Epithelial cell of prostate (primary cell): Measurements from ENCODE around the gene GHRH.

Experiments
- DNase-seq: peaks from one replicate; pipeline ENCODE4 v3.0.0-alpha.2; 2011; ENCODE audit warnings: low read depth, low spot score
- H3K27ac ChIP-seq: fragments of 450-650 bp; 2 replicates; pipeline ENCODE4 v1.5.1; 2017; ENCODE audit warnings: mild to moderate bottlenecking

Gene GHRH

DNA sequence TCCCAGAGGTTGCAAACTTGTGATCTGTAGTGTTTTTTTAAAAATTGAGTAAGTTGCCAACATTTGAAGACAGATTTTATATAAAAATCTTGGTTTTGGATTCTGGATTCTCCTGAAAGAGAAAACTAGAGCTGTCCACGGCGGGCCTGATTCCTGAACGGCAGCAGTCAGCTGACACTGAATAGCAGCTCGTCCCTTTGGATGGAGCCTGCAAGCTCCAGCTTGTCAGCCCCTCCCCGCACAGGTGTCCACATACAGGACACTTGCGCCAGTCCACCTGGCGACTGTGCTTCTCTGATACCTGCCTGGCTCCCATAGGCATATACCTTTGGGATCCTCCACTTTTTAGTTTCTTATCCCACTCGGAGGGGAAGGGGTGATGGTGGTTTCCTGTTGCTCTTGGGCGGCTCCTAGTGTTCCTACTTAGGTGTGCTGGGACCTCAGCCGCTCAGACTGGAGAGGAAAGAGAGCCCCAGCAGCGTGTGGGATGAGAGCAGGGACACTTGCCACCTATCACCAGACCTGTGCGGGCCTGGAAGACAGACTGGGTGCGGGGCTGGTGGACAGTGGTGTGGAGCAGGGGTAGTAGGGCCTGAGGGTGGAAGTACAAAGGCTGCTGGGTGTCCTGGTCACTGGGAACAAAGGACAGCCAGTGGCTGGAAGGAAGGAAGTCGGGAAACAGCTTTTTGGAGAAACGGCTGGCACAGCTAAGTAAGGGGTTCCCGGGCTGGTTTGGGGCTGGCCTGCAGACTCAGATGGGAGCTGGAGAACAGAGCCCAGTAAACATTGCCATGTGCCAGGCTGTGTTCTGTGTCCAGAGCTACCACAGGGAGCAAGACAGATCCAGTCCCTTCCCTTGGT lies 18.3 kb downstream of the GHRH start:
- DNase-seq: no peak
- H3K27ac ChIP-seq: no peak overlapping the region

- no peak for DNase-seq
- H3K27ac ChIP-seq: no peak overlapping the region
Observed at GRCh38 chr20:37242503-37242902, 19.1 kb downstream of the GHRH start.

- no peak for DNase-seq
- H3K27ac ChIP-seq: no peak overlapping the region
Observed at GRCh38 chr20:37240337-37241067, 21.1 kb downstream of the GHRH start.

- no peak overlapping the region for H3K27ac ChIP-seq
- no peak for DNase-seq
Observed at GRCh38 chr20:37238935-37239451, 22.6 kb downstream of the GHRH start.

DNA sequence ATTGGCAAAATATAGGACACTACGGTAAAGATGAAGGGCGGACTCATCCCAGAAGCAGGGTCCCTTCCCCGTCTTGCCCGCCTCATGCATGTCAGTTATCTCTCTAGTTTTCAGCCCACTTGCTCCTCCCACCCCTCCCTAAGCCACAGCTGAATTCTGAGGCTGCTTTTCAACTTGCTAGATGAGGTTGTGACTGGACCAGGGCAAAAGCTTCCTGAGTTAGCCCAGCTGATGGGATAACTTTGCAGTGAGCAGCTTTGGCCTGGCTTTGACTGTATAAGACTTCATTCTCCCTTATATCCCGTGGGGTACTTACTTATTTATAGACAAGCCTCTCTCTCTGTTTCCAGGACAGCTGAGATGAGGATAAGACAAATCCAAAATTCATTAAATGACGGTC lies 23.2 kb downstream of the GHRH start:
- no peak for DNase-seq
- no peak overlapping the region for H3K27ac ChIP-seq

- DNase-seq: no peak
- no peak overlapping the region for H3K27ac ChIP-seq
Observed at GRCh38 chr20:37237656-37238055, 24.0 kb downstream of the GHRH start.

DNA sequence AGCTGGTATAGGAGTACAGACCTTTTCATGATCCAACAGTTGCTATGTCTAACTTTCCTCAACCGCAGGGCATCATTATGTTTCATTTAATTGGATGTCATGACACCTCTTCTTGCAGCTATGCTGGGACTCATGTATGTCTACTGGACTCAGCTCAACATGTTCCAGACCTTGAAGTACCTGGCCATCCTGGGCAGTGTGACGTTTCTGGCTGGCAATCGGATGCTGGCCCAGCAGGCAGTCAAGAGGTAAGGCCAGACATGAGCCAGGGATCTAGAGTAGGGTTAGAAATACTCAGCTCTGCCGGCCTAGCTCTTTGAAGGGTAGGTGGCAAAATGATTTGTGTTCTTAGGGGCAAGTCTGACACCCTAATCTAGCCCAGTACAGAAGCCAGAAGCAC lies 25.2 kb downstream of the GHRH start:
- DNase-seq: no peak
- no peak overlapping the region for H3K27ac ChIP-seq

GRCh38 chr20:37235065-37235464 lies 26.5 kb downstream of the GHRH start:
- H3K27ac ChIP-seq: no peak overlapping the region
- DNase-seq: no peak

DNA sequence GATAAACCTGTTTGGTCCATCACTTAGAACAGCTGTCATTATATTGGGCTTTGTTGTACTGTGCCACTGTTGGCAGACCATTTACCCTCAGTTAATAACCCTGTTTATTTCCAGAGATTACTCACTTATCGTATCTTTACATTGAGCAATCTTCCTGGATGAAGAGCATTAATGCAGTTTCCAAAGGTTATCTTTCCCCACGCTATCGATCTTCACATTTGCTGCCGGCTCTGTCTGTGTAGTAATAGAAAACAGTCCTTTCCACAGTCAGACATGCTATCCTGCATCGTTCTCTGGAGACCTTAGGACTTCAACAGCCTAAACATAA lies 27.4 kb downstream of the GHRH start:
- H3K27ac ChIP-seq: no peak overlapping the region
- DNase-seq: no peak

GRCh38 chr20:37233548-37234253 lies 27.9 kb downstream of the GHRH start:
- DNase-seq: no peak
- H3K27ac ChIP-seq: no peak overlapping the region

DNA sequence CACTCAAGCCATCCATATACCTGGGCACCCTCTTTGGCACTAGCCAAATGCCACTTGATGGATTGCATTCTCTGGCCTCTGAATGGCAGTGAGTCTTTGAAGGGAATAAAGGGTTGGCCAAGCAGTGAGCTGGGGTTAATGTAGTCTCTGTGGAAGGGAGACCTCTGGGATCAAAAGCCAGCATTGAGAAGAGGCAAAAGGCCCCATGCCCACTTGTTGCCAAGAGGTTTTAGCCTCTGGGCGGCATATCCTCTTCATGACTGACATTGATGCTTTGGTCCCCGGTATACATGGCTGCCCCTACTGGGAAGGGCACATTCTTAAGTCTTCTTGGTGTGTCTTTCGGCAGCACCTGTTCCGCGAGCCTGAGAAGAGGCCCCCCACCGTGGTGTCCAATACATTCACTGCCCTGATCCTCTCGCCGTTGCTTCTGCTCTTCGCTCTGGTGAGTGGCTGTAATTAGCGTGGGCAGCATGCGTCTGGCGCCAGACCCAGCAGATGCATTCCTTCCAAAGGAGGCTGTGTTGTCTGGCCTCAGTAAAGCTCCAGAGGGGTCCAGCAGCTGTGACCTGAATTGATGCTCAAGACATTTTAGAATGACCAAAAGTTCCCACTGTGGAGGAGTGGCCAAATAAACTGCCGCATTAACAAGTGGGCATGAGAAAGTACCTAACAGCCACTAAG lies 29.5 kb downstream of the GHRH start:
- DNase-seq: no peak
- H3K27ac ChIP-seq: no peak overlapping the region

GRCh38 chr20:37230200-37230599 lies 31.4 kb downstream of the GHRH start:
- no peak for DNase-seq
- no peak overlapping the region for H3K27ac ChIP-seq

GRCh38 chr20:37229357-37229756 lies 32.3 kb downstream of the GHRH start:
- DNase-seq: no peak
- no peak overlapping the region for H3K27ac ChIP-seq

GRCh38 chr20:37228656-37229055 lies 33.0 kb downstream of the GHRH start:
- H3K27ac ChIP-seq: no peak overlapping the region
- no peak for DNase-seq

- no peak for DNase-seq
- H3K27ac ChIP-seq: no peak overlapping the region
Observed at GRCh38 chr20:37228082-37228481, 33.5 kb downstream of the GHRH start.

- DNase-seq: no peak
- H3K27ac ChIP-seq: no peak overlapping the region
Observed at GRCh38 chr20:37226889-37227288, 34.7 kb downstream of the GHRH start.

- no peak for DNase-seq
- no peak overlapping the region for H3K27ac ChIP-seq
Observed at GRCh38 chr20:37225146-37225545, 36.5 kb downstream of the GHRH start.

- peak overlapping the region; percentile 18 for H3K27ac ChIP-seq
- DNase-seq: peak; percentile 73
Observed at GRCh38 chr20:37223053-37223452, 38.6 kb downstream of the GHRH start.

- DNase-seq: no peak
- peak overlapping the region; percentile 18 for H3K27ac ChIP-seq
Observed at GRCh38 chr20:37222086-37222485, 39.5 kb downstream of the GHRH start.

DNA sequence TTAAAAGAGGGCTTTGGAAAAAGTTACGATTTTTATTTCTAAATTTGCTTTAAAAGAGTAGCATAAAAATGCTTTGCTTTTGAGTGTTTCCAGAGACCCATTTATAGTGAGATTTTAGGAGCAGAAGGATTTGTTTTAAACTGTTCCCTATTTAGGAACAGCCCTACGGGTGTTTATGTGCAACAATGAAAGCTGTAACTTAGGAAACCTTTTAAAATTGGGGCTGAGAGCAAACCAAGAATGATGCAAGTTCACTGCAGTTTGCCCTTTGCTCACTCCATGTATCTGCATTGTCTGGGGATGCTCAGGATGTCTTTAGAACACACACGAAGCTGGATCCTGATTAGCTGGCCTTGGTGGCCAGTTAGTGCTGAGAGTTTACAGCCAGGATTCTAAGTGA lies 40.9 kb downstream of the GHRH start:
- DNase-seq: no peak
- no peak overlapping the region for H3K27ac ChIP-seq
